IPS-NIHi7 (cell line): ENCODE measurements around the gene C19orf67.

Experiments
- DNase-seq: peaks from one replicate; pipeline ENCODE4 v3.0.0; 2012; ENCODE audit warnings: mixed read lengths; ENCODE audit errors: extremely low spot score

The C19orf67 gene

DNA sequence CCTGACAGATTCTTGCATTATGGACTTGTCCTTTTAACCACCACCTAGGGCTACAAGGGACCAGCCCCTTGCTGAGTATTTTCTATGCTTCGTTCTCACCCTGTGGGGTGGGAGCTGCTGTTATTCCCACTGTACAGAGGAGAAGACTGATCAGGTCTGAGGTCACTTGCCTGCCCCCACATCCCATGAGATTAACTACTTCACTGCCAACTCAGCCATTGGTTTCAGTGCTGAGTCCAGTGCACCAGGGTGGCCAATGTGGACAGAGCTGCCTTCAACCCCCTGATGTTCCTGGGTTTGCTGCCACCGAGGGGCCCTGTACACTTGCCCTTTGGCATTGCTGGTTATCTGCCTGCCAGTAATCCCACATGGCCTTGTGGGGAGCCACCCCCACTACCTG, 25.1 kb upstream of the C19orf67 start:
- DNase-seq = no peak

GRCh38 chr19:14107581-14108461, 22.2 kb upstream of the C19orf67 start:
- no peak for DNase-seq

GRCh38 chr19:14106840-14107239, 21.3 kb upstream of the C19orf67 start:
- DNase-seq = no peak

GRCh38 chr19:14105680-14106079, 20.1 kb upstream of the C19orf67 start:
- no peak for DNase-seq

DNA sequence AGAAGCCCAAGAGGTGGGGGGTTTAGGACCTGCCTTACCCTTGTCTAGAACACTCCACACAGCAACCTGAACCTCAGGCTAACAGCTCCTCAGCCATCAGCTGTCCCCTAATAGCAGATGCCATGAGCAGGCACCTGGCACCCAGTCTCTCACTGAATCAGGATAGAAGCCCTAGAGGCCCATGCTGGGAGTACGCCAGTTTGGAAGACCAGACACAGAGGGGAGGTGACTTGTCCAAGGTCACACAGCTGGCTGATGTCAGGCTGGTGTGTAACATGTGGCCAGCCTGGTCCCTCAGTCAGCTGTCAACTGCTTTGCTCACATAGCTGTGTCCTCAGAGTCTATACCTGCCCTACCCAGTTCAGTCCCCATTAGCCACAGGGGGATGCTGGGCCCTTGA, 17.7 kb upstream of the C19orf67 start:
- no peak for DNase-seq

DNA sequence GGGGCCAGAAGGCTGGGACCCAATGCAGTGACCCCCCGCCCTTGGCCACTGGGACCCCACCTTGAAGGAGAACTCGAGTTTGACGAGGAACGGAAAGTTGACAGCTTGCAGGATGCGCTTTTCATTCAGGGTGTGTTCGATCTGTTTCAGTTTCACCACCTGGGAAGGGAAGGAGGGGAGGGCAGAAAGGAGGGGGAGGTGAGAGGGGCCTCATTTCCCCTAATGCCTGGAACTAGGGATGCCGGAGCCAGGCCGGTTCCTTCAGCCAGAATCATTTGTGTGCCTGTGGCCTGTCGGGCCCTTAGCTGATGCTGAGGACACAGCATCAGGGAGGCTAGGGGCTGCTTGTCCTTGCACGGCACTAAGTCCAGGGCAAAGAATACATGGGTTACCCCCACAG, 17.2 kb upstream of the C19orf67 start:
- DNase-seq = no peak

GRCh38 chr19:14102102-14102696, 16.6 kb upstream of the C19orf67 start:
- no peak for DNase-seq

GRCh38 chr19:14101003-14101545, 15.5 kb upstream of the C19orf67 start:
- DNase-seq = no peak

DNA sequence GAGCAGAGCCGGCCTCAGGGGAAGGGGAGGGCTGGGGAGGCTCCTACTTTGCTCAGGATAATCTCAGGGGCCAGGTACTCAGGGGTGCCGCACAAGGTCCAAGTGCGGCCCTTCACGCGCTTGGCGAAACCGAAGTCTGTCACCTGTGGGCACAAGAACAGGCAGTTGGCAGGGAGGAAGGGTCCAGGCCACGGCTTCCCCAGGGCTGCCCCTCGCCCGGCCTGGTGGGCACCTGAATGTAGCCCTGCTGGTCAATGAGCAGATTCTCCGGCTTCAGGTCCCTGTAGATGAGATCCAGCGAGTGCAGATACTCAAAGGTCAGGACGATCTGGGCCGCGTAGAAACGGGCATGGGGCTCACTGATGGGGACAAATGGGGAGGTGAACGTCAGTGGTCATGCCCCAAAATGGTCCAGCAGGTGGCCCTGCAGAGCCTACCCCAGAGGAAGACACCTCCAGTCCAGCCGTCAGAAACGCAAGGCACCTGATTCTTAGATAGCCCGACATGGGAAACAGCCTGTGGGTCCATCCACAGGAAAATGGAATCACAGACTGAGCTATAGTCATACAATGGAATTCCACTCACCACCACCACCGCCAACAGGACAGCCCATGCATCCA, 12.1 kb upstream of the C19orf67 start:
- no peak for DNase-seq

DNA sequence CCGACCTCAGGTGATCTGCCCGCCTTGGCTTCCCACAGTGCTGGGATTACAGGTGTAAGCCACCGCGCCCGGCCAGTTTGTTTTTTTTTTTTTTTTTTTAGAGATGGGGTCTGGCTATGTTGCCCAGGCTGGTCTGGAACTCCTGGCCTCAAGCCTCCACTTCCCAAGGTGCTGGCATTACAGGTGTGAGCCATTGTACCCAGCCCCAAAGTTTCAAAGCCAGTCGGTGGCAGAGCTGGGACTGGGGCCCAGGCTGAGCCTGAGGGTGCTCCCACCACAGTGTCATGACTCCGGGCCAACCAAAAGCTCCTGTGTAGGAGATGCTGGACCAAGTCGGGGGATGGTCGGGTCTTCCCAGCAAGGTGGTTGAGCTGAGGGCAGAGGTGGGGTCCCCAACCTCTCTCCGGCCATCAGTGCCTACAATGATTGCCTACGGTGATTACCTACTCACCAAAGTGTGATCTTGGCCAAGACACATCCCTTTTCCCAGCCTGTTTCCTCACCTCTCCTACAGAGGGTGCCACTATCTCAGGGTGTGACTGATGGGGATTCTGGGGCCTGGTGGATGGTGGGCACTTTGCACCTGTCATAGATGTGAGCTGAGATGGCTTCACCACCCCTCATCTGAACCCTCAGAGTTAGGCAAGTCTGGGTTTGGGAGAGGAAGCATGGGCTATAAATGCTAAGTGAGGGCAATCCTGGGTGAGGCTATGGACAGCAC, 10.8 kb upstream of the C19orf67 start:
- DNase-seq = no peak

DNA sequence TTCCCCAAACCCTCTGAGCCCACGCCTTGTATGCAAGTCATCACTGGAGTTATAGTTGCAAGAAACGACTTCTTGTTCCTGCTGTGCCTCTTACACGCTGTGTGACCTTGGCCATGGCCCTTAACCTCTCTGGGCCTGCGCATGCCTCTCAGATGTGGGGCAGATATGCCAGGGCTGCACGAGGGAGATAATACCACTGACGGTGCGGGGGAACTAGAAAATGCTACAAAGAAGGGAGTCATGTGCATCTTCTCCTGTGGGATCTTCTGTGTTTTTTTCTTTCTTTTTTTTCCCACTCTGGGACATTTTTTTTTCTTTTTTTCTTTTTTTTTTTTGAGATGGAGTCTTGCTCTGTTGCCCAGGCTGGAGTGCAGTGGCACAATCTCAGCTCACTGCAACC, 9.3 kb upstream of the C19orf67 start:
- no peak for DNase-seq

GRCh38 chr19:14093117-14093823, 7.7 kb upstream of the C19orf67 start:
- DNase-seq = no peak

- peak; percentile 31 for DNase-seq
Observed at GRCh38 chr19:14091813-14092462, 6.4 kb upstream of the C19orf67 start.

- peak; percentile 81 for DNase-seq
Observed at GRCh38 chr19:14091081-14091812, 5.7 kb upstream of the C19orf67 start.

DNA sequence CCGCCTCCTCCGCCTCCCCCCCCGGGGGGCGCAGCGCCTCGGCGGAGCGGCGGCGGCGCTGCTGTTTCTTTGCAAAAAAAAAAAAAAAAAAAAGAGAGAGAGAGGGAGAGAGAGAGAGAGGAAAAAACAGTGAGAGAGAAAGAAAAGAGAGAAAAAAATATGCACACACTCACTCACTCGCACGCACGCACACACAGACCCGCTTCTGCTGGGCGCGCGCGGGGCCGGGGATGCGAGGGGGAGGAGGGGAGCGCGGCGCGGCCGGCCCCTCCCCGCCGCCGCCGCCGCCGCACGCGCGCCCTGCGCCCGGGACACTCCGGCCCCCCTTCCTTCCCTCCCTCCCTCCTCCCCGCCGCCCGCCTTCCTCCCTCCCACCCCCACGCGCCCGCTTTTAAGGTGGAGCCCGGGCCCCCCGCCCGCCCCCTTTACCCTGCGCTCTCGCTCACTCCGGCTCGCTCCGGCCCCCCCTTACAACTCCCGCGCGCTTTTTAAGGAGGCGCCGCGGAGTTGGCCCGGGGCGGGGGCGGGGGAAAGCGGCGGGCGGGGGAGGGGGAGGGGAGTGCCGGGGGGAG, 5.0 kb upstream of the C19orf67 start, which contains the start of gene SAMD1:
Gene SAMD1 (minus strand): TSS at position 243 of the 572 bp plus-strand sequence.
- peak; percentile 84 for DNase-seq

DNA sequence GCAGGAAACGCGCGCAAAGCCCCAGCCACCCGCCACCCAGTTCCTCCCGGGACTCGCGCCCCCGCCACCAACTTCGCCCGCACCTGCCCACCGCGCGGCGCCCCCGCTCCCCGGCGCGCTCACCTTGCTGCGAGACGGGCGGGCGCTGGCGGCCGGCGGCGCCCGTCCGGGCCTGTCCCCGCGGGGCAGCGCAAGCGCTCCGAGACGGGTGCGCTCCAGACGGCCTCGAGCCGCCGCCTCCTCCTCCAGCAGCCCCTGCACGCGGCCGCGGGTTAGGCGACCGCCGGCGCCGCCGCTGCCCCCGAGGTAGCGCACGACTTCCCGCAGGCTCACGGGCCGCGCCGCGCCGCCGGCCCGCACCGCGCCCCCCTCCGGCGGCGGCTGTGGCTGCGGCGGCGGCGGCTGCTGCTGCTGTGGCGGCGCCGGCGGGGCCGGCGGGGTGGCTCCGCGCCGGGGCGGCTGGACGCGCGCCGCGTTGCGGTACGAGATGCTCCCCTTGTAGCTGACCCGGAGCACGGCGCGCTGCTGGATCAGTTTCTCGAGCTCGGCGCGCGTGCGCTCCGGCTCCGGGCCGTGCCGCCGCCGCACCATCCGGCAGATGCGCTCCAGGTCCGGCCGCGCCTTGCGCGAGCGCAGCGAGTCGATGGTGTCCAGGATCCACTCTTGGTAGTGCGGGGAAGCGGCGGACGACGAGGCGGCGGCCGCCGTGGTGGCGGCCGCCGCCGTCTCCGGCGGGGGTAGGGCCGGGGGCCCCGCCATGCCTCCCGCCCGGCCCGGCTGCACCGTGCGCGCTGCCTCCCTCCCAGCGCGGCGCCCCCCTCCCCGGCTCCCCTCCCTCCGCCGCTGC, 4.3 kb upstream of the C19orf67 start:
- peak; percentile 39 for DNase-seq

GRCh38 chr19:14089412-14089661, 3.8 kb upstream of the C19orf67 start:
- no peak for DNase-seq

DNA sequence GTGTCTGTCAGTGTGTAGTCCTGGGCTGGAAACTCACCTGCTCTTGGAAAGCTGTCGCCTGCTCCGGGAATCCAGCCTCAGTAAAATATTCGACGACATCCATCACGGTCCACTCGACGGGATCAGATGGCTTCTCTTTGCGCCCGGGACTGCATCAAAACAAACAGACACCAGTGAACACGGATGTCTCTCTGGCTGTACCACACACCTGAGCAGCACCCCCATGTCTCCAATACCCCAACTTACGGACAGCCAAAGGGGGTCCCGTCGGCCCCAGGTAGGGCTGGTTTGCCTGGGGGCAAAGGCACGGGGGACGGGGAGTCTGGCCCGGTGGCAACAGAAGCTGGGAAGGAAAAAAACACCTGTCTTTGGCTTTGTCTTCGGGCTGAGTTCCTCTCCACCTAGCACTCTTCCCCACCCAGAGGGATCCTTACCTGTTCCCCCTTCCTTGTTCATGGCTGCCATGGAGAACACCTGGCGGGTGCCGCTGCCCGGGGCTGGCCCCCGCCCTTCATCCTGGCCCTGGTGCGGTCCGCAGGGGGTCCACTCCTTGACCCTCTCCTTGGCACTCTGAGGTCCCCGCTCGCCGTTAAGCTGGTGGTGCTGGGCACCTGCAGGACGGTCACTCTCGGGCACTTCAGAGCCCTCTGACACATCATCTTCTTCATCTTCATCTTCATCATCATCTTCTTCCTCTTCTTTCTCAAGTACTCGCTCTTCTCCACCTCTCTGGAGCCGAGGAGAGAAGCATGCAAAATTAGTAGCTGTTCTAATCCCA, 3.2 kb upstream of the C19orf67 start:
- no peak for DNase-seq
